Suprapubic skin (tissue), 4 donors: ENCODE data around the gene PALMD. TPM values are rescaled to one million over a fixed set of nuclear protein-coding genes. Genes with fewer than 3 reads are reported as not detected.

Experiments used
- DNase-seq, 2 donors: peaks; one replicate each; pipeline ENCODE4 v3.0.0-alpha.2; 2019; ENCODE audit warnings: low spot score in 2 of 2
- H3K27ac ChIP-seq: fragments of 200-600 bp; sonication (generic); one replicate; pipeline ENCODE4 v1.5.1; 2019
- H3K27me3 ChIP-seq: fragments of 200-600 bp; sonication (generic); one replicate; pipeline ENCODE4 v1.5.1; 2019
- H3K36me3 ChIP-seq: fragments of 200-600 bp; sonication (generic); one replicate; pipeline ENCODE4 v1.5.1; 2019
- H3K4me1 ChIP-seq: fragments of 200-600 bp; sonication (generic); one replicate; pipeline ENCODE4 v1.5.1; 2019
- H3K4me3 ChIP-seq: fragments of 200-600 bp; sonication (generic); one replicate; pipeline ENCODE4 v1.5.1; 2019; ENCODE audit warnings: mild to moderate bottlenecking
- H3K9me3 ChIP-seq: fragments of 200-600 bp; sonication (generic); one replicate; pipeline ENCODE4 v1.5.1; 2019
- CTCF ChIP-seq, 2 donors: fragments of 200-600 bp in 1 of 2; fragments of 450-650 bp in 1 of 2; sonication (generic) in 1 of 2; IDR thresholded peaks; one replicate each; pipeline ENCODE4 v1.5.1; 2016 to 2019; ENCODE audit warnings: antibody characterized with exemption in 2 of 2, mild to moderate bottlenecking in 1 of 2, moderate library complexity in 1 of 2
- EP300 ChIP-seq: sonication (generic); formaldehyde crosslinking; IDR thresholded peaks from one replicate; pipeline ENCODE4 v1.6.1; 2017; ENCODE audit warnings: antibody characterized with exemption
- POLR2A ChIP-seq, 2 donors: fragments of 450-650 bp; IDR thresholded peaks; one replicate each; pipeline ENCODE4 v1.6.1; 2017; ENCODE audit warnings: antibody characterized with exemption in 2 of 2, mild to moderate bottlenecking in 2 of 2, moderate library complexity in 2 of 2
- POLR2AphosphoS5 ChIP-seq, 3 donors: sonication (generic); formaldehyde crosslinking; IDR thresholded peaks; one replicate each; pipeline ENCODE4 v1.6.1; 2017; ENCODE audit warnings: antibody characterized with exemption in 3 of 3
- WGBS: methylation state at CpG from one replicate; pipeline ENCODE4 v1.1.5; 2018; 5-methylcytosine and 5-hydroxymethylcytosine counted together
- total RNA-seq, 4 donors: library from RNA; depleted of rRNA; stranded (reverse); fragments of >200 nt; gene quantifications; one replicate each; pipeline ENCODE4 v1.1.0, GENCODE V29; 2016

Gene PALMD
- total RNA-seq, 4 donors from 2014 or later: 111 to 183 (median 138) TPM

- Histone ChIP-seq H3K36me3 (peaks cover 35% of the 10 kb centered on the region), H3K4me3 (no peak overlapping the region), H3K27ac (peak overlapping the region; percentile 45), H3K4me1 (peaks cover 4% of the 10 kb centered on the region), H3K9me3 (no peaks in the 10 kb centered on the region), H3K27me3 (no peaks in the 10 kb centered on the region)
- 44% methylated on average over 4 of the region's 4 CpGs for WGBS
- no peak for TF ChIP-seq CTCF (IDR thresholded peaks at IDR 0.05)
- no peak for TF ChIP-seq EP300
- TF ChIP-seq POLR2A (IDR thresholded peaks at IDR 0.05): no peak
- no peak for TF ChIP-seq POLR2AphosphoS5 (IDR thresholded peaks at IDR 0.05)
- DNase-seq: no peak
These were observed 91.1 kb downstream of the PALMD start for GRCh38 chr1:99737016-99737415.

GRCh38 chr1:99738858-99739465 is 93.0 kb downstream of the PALMD start:
- H3K27ac ChIP-seq: no peak overlapping the region
- TF ChIP-seq EP300 (no peak), CTCF (IDR thresholded peaks at IDR 0.05) (no peak), POLR2AphosphoS5 (IDR thresholded peaks at IDR 0.05) (no peak), POLR2A (IDR thresholded peaks at IDR 0.05) (no peak)
- peaks cover 36% of the 10 kb centered on the region for H3K36me3 ChIP-seq
- no peak overlapping the region for H3K4me3 ChIP-seq
- no peak for DNase-seq
- WGBS: 86% methylated on average over 6 of the region's 6 CpGs
- no peaks in the 10 kb centered on the region for H3K27me3 ChIP-seq
- H3K4me1 ChIP-seq: peaks cover 4% of the 10 kb centered on the region
- no peaks in the 10 kb centered on the region for H3K9me3 ChIP-seq

- Histone ChIP-seq H3K4me1 (peaks cover 4% of the 10 kb centered on the region), H3K27ac (no peak overlapping the region), H3K27me3 (no peaks in the 10 kb centered on the region), H3K36me3 (peaks cover 31% of the 10 kb centered on the region), H3K9me3 (no peaks in the 10 kb centered on the region), H3K4me3 (no peak overlapping the region)
- no peak for DNase-seq
- WGBS: 77% methylated on average over 1 of the region's 1 CpG
- no peak for TF ChIP-seq POLR2A (IDR thresholded peaks at IDR 0.05)
- no peak for TF ChIP-seq EP300
These were observed 94.2 kb downstream of the PALMD start for GRCh38 chr1:99740141-99740540.

Other genes starting within 250 kb of the PALMD start
- 10 to 100 TPM; 25.4 to 34.4 (median 30.5) TPM for gene FRRS1, start 120.5 kb downstream of the PALMD start, total RNA-seq
- gene AGL, start 204.2 kb downstream of the PALMD start, total RNA-seq: 10 to 100 TPM in 3 of 4 donors, 1 to 10 TPM in 1; 7.7 to 17.8 (median 13.8) TPM